HG02678 (cell line): ENCODE results near the gene DQX1.

Source experiments
- ATAC-seq: cut with Tn5 transposase; IDR thresholded peaks from one replicate; pipeline ENCODE4 v1.9.1; 2021; ENCODE audit warnings: mild to moderate bottlenecking, moderate library complexity; ENCODE audit not compliant: unreplicated experiment

The DQX1 gene

DNA sequence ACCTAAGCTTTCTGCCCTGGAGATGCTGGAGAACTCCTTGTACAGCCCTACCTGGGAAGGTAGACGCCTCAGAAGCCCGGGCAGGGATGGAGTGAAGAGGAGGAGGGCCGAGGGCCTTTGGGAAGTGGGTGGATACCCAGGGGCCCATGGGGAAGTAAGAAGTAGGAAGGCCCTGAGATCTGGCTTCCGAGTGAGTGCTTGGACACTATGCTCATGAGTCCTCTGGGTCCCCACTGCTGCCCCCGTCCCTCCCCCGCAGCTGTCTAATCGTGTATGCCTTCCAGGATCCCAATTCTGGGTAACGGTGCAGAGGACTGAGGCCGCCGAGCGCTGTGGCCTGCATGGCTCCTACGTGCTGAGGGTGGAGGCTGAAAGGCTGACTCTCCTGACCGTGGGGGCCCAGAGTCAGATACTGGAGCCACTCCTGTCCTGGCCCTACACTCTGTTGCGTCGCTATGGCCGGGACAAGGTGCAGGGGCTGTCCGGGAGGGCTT, 29.6 kb upstream of the DQX1 start:
- ATAC-seq, result no peak

DNA sequence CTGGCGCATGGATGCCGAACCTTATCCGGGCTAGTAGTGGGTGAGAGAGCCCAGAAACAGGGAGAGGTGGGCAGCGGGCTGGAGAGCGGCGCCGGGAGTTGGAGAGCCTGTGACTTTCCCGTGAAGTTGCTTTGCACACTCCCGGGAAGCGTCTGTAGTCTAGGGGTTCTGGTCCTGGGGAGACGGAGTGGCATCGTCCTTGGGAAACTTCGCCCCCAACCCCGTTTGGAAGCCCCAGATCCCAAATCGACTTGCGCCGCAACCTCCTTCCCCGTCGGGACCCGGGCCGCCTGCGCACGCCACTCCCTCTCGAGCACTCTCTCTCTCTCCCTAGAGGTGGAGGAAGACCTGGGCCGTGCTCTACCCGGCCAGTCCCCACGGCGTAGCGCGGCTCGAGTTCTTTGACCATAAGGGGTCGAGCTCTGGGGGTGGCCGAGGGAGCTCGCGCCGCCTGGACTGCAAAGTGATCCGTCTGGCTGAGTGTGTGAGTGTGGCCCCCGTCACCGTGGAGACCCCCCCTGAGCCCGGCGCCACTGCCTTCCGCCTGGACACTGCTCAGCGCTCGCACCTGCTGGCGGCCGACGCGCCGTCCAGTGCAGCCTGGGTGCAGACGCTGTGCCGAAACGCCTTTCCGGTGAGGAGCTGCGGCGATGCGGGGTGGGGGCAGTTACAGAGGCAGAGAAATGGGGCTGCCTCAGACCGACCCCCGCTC, 28.9 kb upstream of the DQX1 start:
- peak; percentile 59 for ATAC-seq

DNA sequence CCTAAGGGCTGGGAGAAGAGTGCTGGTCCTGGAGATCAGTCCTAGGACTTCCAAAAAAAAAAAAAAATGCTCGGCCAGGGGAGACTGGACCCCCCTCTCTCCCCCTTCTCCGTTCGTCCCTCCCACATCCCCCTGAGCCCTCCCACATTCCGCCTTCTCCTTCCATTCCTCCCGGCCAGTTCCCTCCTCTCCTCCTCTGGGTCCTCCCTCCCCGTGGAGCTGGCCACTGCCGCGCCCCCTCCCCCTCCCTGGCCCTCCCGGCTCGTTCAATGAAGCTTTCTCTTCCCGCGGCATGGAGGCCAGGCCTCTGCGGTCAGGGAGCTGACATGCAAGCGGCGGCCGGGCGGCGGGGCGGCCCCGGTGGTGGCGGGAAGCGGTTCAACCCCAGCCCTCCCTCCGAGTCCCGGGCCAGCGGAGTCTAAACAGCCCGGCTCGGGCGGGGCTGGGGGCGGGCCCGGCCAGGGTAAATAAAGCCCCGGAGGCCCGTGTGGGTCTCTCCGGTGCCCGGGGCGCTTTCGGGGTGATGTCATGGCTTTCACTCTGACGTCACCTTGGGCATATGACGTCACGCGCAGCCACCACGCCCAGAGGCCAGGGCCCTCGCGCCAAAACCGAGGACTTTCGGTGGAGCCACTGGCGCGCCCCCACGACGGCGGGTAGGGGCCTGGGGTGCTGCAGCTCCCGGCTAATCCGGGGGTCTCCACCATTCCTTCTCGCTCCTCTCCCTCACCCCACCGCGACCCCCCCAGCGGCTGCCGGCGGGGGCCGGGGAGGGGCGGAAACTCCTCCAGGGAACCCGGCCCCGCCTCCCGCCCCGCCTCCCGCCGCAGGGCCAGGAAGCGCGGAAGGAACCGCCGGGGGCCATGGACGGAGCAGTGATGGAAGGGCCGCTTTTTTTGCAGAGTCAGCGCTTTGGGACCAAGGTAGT, 28.1 kb upstream of the DQX1 start, which contains the start of the genes DOK1 and LOXL3:
Gene DOK1 (plus strand): TSS at position 829 of the 928 bp plus-strand sequence. CDS start 35 bp downstream, at position 864.
Gene LOXL3 (minus strand): TSS at position 51 of the 928 bp plus-strand sequence. CDS start 1,308 bp downstream, outside the sequence.
- ATAC-seq, result peak; percentile 66

DNA sequence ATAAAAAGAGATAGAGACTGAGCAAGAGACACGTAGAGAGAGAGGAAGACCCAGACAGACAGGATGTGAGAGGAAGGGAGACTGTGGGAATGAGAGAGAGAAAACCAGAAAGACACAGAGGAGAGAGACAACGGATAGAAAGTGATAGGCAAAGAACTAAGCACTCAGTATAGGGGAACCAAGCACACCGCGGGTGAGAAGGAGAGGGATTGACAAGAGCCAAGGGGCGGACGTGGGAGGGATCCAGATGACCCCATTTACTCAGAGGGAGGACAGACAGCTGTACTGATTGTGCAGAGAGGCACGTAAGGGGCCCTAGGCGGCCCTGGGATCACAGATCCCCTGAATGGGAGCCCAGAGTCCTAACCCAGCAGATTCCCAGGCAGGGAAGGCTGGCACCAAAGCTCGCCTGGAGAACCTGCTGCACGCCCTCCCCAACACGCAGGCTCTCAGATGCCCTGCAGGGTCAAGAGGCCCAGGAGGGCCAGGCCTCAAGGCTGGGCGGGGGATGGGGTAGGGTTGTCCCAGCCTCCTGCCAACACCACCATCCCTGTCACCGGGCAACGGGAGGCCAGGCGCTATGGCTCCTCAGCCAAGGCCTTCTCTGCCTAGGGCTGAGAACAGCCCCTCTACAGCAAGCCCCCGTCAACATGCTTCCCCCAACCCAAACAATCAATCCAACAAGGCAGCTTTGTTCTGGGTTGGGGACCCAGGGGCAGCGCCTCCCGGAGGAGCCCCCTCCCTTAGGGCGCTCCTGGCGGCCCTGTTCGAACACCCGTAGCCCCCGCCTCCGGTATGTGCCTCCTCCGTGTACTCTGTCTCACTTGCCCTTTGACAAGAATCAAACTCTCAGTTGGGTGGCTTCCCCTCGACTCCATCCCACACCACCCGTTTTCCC, 27.1 kb upstream of the DQX1 start:
- ATAC-seq, result no peak

DNA sequence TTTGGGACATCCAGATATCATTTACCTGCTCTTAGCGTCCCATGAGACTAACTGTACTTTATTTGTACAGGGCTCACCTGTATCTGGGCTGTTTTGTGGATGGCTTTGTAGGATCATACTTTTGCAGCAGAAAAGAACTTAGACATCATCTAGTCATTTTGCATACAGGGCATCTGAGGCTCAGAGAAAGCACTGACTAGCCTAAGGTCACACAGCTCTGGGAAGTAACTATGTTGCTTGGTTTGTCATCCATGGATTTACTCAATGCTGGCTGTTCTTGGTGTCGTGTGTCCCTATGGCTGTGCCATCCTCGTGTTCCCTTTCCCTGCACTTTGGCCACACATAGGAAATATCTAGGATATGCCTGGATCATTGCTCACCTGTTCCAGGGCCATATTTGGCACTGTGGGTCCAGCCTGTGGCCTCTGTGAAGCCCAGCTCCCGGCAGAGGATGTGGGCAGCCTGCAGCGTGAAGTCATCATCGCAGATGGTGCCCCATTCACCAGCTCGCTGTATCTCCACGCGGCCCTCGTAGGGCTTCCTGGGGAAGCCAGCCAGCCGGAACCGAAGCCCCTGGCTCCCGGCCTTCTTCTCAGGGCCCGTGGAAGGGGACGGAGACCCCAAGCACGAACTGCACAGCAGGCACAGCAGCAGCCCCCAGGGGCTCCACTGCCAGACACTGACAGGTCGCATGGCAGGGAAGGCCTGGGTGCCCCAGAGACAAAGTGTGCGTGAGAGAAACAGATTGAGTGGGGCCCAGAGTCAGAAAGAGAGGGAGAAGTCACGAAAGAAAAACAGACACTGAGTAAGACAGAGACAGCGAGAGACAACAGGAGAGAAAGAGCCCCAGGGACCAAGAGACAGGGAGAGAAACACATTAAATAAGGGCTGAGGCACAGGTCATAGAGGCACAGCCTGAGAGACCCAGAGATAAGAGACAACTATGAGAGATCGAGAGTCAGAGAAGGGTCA, 26.2 kb upstream of the DQX1 start:
- ATAC-seq, result no peak

DNA sequence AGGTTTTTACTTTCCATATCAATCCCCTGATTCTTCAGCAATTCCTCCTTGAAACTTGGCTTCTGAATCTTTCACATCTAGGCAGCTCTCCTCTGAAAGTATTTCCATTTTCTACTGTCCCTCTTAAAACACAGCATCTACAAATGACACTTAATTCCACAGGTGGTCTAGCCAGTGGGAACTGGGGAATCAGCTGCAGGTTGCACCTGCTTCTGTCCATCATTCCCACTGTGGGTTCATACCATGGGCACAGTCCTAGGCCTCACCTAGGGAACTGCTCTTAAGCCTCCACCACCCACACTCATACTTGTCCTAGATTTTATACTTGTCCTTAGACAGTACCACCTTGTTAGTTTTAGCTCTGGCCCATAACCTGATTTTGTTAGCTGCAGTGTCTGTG, 25.5 kb upstream of the DQX1 start:
- ATAC-seq, result no peak

DNA sequence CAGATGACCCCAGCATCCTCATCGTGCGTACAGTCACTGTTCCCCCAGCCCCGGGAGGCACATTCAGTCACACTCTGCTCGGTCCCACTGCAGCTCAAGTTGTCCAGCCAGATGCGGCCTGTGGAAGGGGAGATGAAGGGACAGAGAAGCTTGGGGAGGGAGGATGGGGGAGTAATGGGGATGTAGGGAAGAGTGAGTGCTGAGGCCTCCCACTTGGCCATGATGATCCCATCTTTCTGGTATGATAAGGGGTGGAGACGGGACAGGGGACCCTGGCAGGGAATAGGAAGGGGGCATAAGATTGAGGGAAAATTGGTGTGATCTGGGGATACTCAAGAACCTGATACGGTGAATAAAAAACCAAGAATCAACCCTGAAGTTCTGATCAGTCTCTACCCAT, 24.2 kb upstream of the DQX1 start:
- ATAC-seq, result no peak

DNA sequence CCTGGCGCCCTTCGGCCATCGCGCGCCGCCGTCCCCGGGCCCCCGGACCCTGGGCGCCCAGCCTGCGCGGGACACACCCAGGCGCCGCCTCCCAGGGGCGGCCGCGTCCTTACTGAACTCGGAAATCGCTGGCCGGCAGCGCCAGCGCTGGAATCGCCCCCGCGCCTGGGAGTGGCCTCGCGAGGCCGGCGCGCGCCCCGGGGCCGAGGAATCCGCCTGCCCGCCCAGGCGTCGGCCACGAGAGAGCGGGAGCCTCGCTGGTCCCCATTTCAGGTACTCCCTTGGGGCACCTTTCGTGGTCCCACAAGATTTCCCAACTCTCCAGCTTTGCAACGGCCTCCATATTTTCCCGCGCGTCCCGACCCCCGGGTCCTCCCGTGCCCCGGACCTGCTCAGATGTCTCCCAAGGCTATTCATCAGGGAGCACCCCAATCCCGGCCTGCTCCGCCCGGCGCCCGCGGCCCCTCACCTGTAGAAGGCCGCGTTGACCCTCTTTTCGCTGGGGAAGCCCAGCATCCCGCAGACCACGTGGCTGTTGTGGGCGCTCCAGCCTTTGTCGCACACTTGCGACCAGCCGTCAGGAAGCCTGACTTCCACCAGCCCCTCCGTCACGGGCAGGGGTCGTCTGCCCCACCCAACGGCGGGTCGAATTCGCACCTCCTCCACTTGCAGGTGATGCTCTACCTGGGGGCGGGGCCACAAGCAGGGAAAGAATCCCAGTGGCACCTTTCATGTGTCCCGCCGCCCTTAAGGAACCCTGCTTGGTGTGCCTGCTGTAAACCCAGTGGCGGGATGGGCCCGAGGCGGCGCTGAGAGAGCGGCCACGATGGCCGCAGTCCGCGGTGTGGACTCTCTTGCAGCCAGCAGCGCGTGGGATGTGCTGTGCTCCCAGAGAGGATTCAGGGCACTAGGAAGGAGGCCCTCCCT, 23.1 kb upstream of the DQX1 start:
- no peak for ATAC-seq

DNA sequence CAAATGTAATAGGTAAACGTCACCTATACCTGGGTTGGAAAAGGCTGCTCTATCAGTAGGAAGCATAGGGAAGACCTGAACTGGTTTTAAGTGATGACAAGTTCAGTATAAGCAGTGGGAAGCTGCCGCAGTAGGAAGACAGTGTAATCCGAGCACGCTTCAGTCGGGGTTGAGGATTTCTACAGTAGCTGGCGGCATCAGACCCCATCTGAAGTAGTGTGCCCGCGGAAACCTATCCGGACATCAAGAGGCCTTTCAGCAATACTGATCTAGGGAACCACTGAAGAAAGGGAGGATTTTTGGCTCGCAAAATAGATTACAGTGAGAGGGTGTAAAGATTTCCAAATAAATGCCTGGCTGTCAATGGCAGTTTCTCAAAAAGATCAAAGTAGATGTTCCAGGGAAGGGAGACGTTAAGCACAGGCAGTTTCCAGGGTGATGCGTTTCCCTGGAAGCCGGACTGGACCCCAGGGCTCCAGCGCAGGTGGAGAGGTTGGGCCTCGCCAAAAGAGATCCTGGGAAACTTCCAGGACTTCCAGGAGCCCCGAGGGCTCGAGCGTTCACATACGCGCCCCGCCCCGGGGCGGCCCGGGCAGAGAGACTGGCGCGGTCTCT, 22.4 kb upstream of the DQX1 start:
- ATAC-seq, result no peak

DNA sequence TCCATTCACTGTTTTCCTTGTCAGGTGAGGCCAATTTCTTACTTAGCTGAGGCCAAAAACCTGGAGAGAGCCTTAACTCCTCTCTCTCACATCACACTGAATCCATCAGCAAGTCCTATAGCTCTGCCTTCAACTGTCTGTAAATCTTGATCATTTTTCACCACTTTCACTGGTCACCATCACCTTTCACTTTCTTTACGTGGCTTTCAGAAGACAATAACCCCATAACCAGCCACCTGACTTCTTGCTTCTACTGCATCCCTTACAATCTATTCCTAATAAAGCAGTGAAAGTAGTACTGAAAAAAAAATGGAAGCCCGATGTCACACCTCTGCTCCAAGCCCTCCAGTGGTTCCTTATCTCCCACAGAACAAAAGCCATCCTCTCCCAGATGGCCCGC, 20.0 kb upstream of the DQX1 start:
- no peak for ATAC-seq

DNA sequence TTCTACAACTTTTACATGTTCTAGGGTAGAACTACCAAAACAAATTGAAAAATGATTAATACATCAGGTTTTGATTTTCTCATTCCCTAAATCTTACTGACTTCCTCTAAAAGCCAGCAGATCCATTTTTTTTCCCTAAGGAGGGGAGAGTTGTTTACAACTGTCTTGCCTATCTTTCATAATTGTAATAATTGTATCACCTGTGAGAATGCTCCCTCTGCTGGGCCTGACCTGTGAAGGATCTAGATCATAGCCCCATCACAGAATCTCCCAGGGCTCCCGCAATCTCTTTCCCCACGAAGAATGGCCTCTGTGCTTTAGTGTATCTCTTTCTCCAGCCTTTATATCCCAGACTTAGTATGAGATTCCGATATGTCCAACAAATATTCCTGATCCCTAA, 18.6 kb upstream of the DQX1 start:
- no peak for ATAC-seq

DNA sequence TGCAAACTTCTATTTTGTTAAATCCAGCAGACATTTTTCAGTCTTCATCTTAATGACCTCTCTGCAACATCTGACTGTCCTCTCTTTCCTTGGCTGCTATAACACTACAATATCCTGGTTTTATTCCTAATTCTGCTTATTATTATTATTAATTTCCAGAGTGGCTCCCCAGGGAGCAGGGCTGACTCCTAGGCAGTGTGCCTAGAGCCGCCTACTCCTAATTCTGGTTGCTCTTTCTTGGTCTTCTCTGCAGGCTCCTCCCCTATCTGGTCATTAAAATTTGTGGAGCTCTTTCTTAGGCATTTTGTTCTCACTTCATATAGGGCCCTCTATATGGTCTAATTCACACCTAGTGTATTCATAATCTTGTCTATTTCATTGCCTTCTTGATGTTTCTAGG, 16.9 kb upstream of the DQX1 start:
- no peak for ATAC-seq

DNA sequence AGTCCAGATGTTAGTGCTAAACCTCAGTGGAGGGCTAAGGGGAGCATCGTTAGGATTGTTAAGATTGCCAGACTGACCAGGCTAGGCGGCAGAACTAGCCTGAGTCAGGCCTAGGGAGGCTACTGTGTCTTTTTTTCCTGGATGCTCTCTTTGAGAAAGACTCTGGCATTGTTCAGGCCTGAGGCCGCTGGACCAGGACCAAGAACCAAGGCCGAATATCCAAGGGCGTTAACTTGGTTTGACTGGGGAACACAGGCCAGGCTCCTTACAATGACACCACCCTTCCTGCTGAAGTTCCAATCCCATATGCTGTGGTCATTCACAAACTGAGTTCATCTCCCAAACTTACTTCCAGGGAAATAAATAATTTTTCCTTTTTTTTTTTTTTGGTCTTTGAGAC, 14.3 kb upstream of the DQX1 start:
- no peak for ATAC-seq

DNA sequence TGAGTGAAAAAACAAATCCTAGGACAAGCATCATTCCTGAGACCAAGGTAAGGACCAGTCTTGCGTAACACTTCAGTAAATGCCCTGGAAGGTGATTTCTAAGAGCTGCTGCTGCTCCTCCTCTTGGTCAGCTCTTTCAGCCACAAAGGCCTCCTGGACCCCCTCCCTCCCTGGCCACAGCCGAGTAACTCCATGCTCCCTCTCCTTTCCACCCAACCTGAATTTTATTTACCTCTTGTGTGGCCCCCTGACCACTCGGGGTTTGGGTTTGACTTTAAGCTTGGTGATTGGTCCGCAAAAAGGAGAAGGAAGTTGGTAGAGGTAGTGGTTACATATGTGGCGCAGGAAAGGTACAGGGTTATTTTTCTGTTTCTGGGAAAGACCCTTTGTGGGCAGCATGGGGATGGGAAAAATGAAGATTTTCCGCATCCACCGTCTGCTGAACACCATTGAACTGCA, 12.9 kb upstream of the DQX1 start:
- no peak for ATAC-seq

DNA sequence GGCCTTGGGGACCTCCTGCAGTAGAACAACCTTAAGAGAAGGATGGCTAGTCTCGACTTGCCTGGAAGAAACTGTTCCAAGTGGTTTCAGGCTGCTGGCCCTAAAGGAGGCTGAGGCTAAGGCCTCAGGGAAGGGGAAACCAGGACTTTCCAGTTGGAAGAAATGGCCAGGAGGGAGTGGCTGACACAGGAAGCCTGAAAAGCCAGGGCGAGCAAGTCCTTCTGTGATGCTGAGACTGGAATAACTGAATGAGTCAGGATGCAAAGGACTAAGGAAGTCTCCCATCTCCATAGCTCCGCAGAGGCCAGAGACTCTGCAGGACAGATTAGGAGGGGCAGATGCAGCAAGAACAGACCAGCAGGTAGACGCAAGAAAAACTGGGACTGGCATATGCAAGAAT, 11.1 kb upstream of the DQX1 start:
- no peak for ATAC-seq

DNA sequence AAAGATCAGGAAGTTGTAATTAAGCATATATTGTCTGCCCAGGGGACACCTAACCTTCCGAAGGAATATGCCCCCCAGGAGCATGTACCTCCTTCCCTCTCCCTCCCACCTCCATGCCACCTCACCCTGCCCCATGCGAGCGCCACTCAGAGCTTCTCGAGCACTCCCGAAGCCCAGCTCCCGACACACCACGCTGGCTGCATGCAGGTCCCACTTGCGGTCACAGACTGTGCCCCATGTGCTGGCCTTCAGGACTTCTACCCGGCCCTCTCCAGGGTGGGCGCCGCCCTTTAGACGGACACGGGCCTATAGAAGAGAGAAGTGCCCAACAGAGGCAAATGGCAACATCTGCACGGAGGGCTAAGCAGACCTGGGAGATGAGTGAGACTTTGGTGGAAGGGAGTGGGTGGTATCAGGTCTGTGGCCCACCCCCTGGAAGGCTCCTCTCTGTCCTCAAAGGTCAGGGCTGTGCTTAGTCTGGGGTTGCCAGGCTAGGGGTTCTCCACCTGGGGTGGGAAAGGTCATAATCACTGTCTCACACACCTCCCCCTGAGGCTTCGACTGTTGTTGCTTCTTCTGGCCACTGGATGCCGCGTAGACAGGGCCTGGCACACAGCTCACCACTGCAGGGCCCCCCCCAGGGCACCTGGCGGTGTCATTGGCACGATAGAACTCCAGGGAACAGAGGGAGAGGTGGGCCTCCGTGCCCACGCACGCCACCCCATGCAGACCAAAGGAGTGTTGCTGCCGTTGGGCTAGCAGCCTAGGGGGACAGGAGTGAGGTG, 10.3 kb upstream of the DQX1 start:
- ATAC-seq, result no peak

DNA sequence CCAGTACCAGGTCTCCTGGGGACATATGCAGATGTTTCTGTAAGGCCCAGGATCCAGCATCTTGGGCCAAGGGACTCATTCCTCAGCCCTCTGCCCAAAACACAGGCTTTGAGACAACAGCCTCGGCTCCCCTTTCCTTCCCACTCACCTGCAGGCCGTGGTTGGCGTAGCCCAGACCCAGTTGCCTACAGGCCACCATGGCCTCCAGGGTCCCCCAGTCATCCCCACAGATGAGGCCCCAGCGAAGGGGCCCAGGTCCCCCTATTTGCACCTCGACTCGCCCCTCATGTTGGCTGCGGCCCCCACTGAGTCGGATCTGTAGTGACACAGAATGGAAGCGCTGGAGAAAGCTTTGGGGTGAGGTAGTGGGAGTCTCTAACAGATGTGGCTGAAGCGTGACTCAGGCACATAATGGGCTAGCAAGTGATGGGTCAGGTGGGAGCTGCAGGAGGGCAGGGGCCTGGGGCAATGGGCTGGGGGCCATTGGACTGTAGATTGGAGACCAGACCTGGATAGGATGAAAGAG, 9.5 kb upstream of the DQX1 start:
- ATAC-seq, result no peak
